RPMI8226 (cell line): ENCODE data around the gene DCAF4L1.

ENCODE experiments used
- DNase-seq: peaks from one replicate; pipeline ENCODE4 v3.0.0-alpha.2; 2015

Gene DCAF4L1, protein sequence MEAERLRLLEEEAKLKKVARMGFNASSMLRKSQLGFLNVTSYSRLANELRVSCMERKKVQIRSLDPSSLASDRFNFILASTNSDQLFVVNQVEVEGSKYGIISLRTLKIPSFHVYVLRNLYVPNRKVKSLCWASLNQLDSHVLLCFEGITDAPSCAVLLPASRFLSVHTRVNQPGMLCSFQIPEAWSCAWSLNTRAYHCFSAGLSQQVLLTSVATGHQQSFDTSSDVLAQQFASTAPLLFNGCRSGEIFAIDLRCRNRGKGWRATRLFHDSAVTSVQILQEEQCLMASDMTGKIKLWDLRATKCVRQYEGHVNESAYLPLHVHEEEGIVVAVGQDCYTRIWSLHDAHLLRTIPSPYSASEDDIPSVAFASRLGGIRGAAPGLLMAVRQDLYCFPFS

GRCh38 chr4:41981456-41981855 lies at the start of gene DCAF4L1:
Gene DCAF4L1 (plus strand): TSS chr4:41981756. CDS start chr4:41981793, 37 bp downstream.
- DNase-seq, result no peak

- no peak for DNase-seq
Measured at GRCh38 chr4:41932988-41933387, 48.6 kb upstream of the DCAF4L1 start.

DNA sequence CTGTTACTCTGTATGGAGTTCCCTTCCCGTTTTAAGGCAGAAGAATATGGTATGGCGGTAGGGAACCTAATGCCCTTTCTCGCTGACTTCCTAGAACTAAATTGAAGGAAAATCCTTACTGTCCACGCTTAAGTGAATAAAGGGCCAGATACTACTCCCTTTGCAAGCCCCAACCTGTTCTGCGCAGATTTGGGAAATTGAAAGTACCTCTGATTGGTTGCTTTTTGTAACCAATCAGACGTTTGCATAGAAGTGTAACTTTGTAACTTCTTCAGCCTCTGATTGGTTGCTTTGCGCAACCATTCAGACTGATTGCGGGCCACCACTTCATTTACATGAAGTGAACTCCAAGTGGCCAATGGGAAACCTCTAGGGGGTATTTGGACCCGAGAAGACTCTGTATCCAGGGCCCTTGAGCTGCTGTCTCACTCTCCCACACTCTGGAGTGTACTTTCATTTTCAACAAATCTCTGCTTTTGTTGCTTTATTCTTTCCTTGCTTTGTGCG lies 47.5 kb upstream of the DCAF4L1 start:
- DNase-seq, result no peak

GRCh38 chr4:41934514-41934900 lies 47.0 kb upstream of the DCAF4L1 start:
- no peak for DNase-seq

DNA sequence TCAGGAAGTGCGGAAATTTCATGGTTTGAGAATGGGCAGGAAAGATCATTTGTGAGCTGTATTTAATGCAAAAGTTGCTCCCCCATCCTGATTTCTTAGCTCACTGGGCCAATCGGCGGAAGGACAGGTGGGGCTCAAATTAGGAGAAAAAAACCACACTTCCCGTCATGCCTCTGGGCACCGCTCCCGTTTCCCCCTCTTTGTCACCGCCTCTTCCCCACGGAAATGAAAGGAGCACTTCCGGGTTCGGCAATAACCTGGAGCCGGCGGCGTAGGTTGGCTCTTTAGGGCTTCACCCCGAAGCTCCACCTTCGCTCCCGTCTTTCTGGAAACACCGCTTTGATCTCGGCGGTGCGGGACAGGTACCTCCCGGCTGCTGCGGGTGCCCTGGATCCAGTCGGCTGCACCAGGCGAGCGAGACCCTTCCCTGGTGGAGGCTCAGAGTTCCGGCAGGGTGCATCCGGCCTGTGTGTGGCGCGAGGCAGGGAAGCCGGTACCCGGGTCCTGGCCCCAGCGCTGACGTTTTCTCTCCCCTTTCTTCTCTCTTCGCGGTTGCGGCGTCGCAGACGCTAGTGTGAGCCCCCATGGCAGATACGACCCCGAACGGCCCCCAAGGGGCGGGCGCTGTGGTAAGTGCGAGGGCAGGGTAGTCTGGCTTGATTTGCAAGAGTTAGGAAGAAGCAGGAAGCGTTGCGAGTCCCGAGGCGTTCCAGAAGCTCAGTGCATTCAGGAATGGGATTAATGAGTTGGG lies 46.5 kb upstream of the DCAF4L1 start, which contains the start of gene TMEM33:
Gene TMEM33 (plus strand): TSS at position 529 of the 751 bp plus-strand sequence. CDS start 56 bp downstream, at position 585.
- peak; percentile 88 for DNase-seq

- DNase-seq, result peak; percentile 18
Measured at GRCh38 chr4:41935652-41936021, 45.9 kb upstream of the DCAF4L1 start.

DNA sequence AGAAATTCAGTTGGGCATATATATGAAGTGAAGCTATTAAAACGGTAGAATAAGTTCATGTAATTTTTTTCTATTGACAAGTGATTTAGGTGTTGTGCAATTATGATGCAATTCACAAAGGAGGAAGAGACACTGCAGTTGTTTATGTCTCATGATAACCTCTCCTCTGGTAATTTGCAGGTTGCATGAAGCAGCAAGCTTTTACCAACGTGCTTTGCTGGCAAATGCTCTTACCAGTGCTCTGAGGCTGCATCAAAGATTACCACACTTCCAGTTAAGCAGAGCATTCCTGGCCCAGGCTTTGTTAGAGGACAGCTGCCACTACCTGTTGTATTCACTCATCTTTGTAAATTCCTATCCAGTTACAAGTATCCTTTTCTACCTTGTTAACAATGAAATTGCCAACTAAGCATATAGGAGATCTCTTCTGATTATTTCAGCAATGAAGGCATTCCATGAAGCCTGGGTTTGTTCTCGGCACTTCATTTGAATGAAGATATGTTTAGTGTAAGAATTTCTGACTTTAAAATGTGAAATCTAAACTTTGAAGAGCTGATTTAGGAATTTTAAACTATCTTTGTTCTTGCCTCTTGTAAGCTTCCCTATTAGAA lies 42.4 kb upstream of the DCAF4L1 start:
- DNase-seq, result no peak

DNA sequence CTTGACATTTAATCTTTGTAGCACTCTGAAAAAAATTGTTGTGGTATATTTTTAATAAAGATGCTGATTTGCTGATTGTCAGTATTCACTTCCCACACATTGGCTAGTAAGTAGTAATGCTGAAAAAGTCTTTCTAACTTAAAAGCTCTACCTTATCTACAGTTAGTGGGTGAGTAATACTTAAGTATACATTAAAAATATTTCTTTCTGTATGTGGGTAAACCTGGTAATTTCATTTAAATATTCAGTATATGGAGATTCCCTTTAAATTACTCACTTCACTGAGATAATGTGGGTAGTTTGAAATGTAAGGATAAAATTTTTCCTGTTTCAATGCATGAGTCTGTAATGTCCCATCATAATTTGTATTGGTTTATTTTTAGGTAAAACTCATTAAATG lies 40.7 kb upstream of the DCAF4L1 start:
- no peak for DNase-seq

GRCh38 chr4:41943506-41943905 lies 38.0 kb upstream of the DCAF4L1 start:
- no peak for DNase-seq

DNA sequence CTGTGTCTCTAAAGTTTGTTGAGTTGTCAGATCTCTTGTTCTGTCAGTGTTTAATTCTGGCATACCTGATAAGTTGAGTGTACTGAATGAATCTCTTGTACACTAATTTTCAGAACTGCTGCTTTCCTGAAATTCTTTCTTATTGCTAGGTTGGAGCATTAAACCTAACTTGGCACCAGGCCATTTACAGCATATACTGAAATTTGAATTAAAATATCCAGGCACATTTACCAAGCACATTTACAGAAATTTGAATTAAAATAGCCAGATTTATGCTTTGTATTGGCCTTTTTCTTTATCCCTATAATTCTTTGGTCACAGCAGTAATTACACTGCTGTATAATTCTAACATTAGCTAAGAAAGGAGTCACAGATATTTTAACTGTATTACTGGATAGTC lies 37.5 kb upstream of the DCAF4L1 start:
- DNase-seq, result no peak

- DNase-seq, result no peak
Measured at GRCh38 chr4:41949531-41949930, 32.0 kb upstream of the DCAF4L1 start.

DNA sequence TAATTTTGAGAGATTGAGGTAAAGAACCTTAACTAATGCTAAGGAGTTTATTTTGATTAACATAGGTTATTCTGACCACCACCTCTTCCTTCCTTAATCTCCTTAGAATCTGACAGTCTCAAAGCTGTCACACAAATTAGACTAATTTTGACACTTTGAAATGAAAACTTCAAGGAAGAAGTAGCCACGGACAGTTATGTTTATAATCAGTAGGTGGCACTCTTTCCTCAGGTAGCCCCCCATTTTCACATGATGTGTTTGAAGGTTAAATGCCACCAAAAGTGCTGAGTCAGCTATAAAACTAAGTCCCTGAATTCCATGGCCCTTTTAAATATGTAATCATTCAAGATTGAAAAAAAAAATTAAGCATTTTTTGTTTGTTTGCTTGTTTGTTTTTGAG lies 23.9 kb upstream of the DCAF4L1 start:
- DNase-seq, result peak; percentile 23

DNA sequence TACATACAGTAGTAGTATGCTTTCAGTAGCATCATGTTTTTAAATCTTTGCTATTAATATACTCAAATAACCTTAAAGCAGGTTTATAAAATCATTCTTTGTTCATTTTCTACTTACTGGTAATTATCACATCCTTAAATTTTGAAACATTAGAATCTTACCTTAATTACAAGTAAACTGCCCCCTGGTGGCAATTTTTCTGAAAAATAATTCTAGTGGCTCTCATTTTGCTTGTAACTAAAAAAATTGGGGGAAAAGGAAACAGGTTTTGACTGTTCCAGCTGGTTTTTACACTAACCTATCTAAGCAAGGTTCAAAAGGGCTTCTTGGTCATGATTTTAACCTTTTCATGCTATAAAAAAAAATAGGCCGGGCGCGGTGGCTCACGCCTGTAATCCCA lies 18.5 kb upstream of the DCAF4L1 start:
- peak; percentile 52 for DNase-seq

DNA sequence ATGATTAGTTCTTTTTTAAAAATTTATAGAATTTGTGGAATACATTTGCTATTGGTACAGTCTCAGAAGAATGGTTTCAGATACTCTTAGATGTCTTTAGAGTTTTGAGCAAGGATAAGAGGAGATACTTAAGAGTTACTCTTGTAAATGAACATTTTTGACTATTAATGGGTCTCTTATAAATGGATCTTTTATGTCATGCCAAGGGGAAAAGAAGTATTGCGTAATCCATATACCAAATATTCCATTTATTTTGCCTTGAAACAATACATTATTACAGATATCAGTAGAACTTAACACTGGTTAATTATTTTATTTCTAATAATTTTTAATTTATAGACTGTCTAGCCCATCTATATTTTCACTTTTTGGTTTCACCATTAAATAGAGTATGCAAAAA lies 17.2 kb upstream of the DCAF4L1 start:
- no peak for DNase-seq

GRCh38 chr4:41967392-41967791 lies 14.2 kb upstream of the DCAF4L1 start:
- no peak for DNase-seq

DNA sequence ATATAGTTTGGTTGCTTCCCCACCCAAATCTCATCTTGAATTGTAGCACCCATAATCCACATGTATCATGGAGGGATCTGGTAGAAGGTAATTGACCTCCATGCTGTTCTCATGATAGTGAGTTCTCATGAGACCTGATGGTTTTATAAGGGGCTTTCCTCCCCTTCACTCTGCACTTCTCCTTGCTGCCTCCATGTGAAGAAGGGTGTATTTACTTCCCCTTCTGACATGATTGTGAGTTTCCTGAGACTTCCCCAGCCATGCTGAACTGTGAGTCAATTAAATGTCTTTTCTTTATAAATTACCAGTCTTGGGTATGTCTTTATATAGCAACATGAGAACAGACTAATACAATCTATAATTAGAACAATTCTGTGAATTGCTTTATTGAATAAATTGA lies 11.9 kb upstream of the DCAF4L1 start:
- no peak for DNase-seq

- no peak for DNase-seq
Measured at GRCh38 chr4:41975341-41975740, 6.2 kb upstream of the DCAF4L1 start.

DNA sequence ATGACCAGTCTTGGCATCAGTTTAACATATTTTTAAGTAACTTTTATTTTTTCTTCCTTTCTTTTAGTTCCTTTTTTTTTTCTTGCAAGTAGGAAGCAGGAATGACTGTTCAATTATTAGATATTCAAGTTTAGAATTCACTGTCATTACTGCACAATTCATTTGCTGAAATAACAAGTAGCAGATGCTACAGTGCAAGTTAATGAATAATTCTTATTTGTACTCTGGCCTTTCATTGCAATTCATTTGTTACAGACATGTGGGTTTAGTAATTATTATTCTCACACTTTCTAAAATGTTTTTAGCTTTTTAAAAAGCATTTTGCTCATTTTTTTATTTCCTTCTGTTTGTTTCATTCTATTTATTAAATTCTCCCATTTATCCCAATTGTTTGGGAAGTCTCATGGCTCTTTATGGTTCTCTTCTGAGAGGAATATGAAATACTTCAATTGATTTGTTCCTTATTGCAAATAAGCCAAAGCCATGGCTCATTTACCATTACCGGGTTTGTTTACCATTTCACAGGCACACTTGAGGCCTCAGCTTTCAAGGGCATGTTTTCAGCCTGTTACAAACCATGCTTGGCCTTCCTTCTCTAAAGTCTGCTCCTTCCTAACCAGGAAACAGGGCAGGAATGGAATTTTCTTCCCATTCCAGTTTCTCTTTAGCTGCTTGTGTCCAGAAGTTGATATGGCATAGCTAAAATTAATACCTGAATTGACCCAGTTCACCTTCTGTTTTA lies 4.6 kb upstream of the DCAF4L1 start:
- no peak for DNase-seq

- DNase-seq, result no peak
Measured at GRCh38 chr4:41977709-41978108, 3.8 kb upstream of the DCAF4L1 start.

DNA sequence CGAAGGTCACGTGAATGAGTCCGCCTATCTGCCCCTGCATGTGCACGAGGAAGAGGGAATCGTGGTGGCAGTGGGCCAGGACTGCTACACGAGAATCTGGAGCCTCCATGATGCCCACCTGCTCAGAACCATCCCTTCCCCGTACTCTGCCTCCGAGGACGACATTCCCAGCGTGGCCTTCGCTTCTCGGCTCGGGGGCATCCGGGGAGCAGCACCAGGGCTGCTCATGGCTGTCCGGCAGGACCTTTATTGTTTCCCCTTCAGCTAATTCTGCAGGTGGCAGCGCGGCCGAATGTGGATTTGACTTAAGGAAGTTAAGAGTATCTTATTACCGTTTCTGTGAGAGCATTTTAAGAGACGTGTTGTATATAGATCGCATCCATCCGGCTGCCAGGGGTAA lies 1.2 kb downstream of the DCAF4L1 start:
- DNase-seq, result no peak

DNA sequence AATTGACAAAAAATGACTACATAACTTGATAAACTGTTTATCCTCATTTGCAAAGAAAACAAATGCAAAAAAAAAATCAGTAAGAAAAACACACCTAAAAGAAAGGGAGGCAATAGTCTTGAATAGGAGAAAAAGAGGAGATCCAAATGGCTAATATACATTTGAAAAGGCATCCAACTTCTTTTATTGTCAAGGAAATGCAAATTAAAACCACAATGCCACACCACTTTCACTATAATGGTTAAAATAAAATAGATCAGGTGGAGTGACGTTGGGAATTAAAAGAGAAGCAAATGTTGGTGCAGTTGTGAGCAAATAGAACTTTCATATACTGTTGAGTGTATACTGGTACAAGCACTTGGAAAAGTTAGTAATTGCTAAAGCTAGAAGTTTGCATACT lies 3.6 kb downstream of the DCAF4L1 start:
- no peak for DNase-seq

GRCh38 chr4:41989994-41990364 lies 8.4 kb downstream of the DCAF4L1 start:
- no peak for DNase-seq
